ENCODE results near the gene BACE1. TPM values are rescaled to one million over a fixed set of nuclear protein-coding genes. Genes with fewer than 3 reads are reported as not detected.

BACE1 gene
- total and polyA plus RNA-seq, 2 donors (not counting 3 experiments of a cell fraction or from before 2014, with no cell fraction given), result 28.8 to 29.6 TPM

GRCh38 chr11:117286588-117286987 lies 29.5 kb downstream of the BACE1 start:
- Histone ChIP-seq H3K27me3 (ENCODE audit: control insufficient read depth in 2 of 2, insufficient read depth in 2 of 2, low read length in 2 of 2) (no peaks in the 10 kb centered on the region), H3K9me3 (replicated peaks; ENCODE audit: control insufficient read depth, insufficient read depth, low read length) (no peaks in the 10 kb centered on the region), H3K4me3 (replicated peaks in 1 of 3; ENCODE audit: insufficient read depth in 1 of 3, low read depth in 1 of 3, low read length in 3 of 3) (no peak overlapping the region), H3K4me2 (ENCODE audit: insufficient read depth, low read length) (no peak overlapping the region), H3K9me1 (replicated peaks; ENCODE audit: control insufficient read depth, extremely low read depth, insufficient read depth, low read length) (no peaks in the 10 kb centered on the region), H3K4me1 (ENCODE audit: control insufficient read depth, extremely low read depth, insufficient read depth, low read length) (peaks cover 3% of the 10 kb centered on the region), H4K20me1 (replicated peaks; ENCODE audit: control insufficient read depth, extremely low read depth, insufficient read depth, low read length) (no peaks in the 10 kb centered on the region), H3K27ac (ENCODE audit: insufficient read depth, low read depth, low read length) (no peak overlapping the region), H2AFZ (ENCODE audit: low read depth, low read length) (no peak overlapping the region), H3K9ac (replicated peaks; ENCODE audit: extremely low read depth, insufficient read depth, low read length) (no peak overlapping the region), H3K36me3 (ENCODE audit: control insufficient read depth in 2 of 2, extremely low read depth in 1 of 2, insufficient read depth in 2 of 2, low read length in 2 of 2) (peaks cover 9 to 20% of the 10 kb centered on the region in 2 experiments), H3K79me2 (ENCODE audit: control insufficient read depth, insufficient read depth, low read length) (no peaks in the 10 kb centered on the region)
- BruUV-seq (replicated peaks), result no TSS peak
- FAIRE-seq, result no peak
- dilution Hi-C loops (cut with MboI; ENCODE audit: extremely low pct_ligation_motif_present, low sequenced_read_pairs), result no loop called here
- DNase-seq (ENCODE audit: low read depth, low spot score), result no peak
- CTCF ChIA-PET, result no interaction called here
- intact Hi-C loops (cut with micrococcal nuclease), result no loop called here
- no peak for TF ChIP-seq JUN (IDR thresholded peaks at IDR 0.05; ENCODE audit: borderline replicate concordance, insufficient read depth, insufficient read length, low read depth)
- no peak for TF ChIP-seq FOS (IDR thresholded peaks at IDR 0.05; ENCODE audit: borderline replicate concordance, insufficient read depth, low read length)
- no peak for TF ChIP-seq GATA2 (IDR thresholded peaks at IDR 0.05; ENCODE audit: insufficient read depth, insufficient read length, low read depth, low read length)
- TF ChIP-seq POLR2AphosphoS5 (IDR thresholded peaks at IDR 0.05; ENCODE audit: insufficient read depth, low read depth, low read length), result no peak
- TF ChIP-seq EZH2 (IDR thresholded peaks at IDR 0.05; ENCODE audit: borderline replicate concordance, low read depth, low read length, severe bottlenecking), result no peak
- POLR2A ChIA-PET, result no interaction called here

- Histone ChIP-seq H3K4me2 (ENCODE audit: insufficient read depth, low read length) (no peak overlapping the region), H4K20me1 (replicated peaks; ENCODE audit: control insufficient read depth, extremely low read depth, insufficient read depth, low read length) (no peaks in the 10 kb centered on the region), H3K27me3 (ENCODE audit: control insufficient read depth in 2 of 2, insufficient read depth in 2 of 2, low read length in 2 of 2) (no peaks in the 10 kb centered on the region), H2AFZ (ENCODE audit: low read depth, low read length) (no peak overlapping the region), H3K9me1 (replicated peaks; ENCODE audit: control insufficient read depth, extremely low read depth, insufficient read depth, low read length) (no peaks in the 10 kb centered on the region), H3K4me1 (ENCODE audit: control insufficient read depth, extremely low read depth, insufficient read depth, low read length) (peaks cover 21% of the 10 kb centered on the region), H3K4me3 (replicated peaks in 1 of 3; ENCODE audit: insufficient read depth in 1 of 3, low read depth in 1 of 3, low read length in 3 of 3) (no peak overlapping the region), H3K27ac (ENCODE audit: insufficient read depth, low read depth, low read length) (no peak overlapping the region), H3K36me3 (ENCODE audit: control insufficient read depth in 2 of 2, extremely low read depth in 1 of 2, insufficient read depth in 2 of 2, low read length in 2 of 2) (peaks cover 9 to 10% of the 10 kb centered on the region in 2 experiments), H3K9ac (replicated peaks; ENCODE audit: extremely low read depth, insufficient read depth, low read length) (no peak overlapping the region), H3K9me3 (replicated peaks; ENCODE audit: control insufficient read depth, insufficient read depth, low read length) (no peaks in the 10 kb centered on the region), H3K79me2 (ENCODE audit: control insufficient read depth, insufficient read depth, low read length) (no peaks in the 10 kb centered on the region)
- intact Hi-C loops (cut with micrococcal nuclease) (no loop called here), dilution Hi-C loops (cut with MboI; ENCODE audit: extremely low pct_ligation_motif_present, low sequenced_read_pairs) (no loop called here)
- no TSS peak for BruUV-seq (replicated peaks)
- TF ChIP-seq EZH2 (IDR thresholded peaks at IDR 0.05; ENCODE audit: borderline replicate concordance, low read depth, low read length, severe bottlenecking) (no peak), MYC (IDR thresholded peaks at IDR 0.05; ENCODE audit: low read depth, low read length) (no peak), GATA2 (IDR thresholded peaks at IDR 0.05; ENCODE audit: insufficient read depth, insufficient read length, low read depth, low read length) (no peak), POLR2AphosphoS5 (IDR thresholded peaks at IDR 0.05; ENCODE audit: insufficient read depth, low read depth, low read length) (no peak), CTCF (IDR thresholded peaks at IDR 0.05; ENCODE audit: extremely low read depth in 1 of 2, insufficient read depth in 1 of 2, low read depth in 1 of 2, low read length in 2 of 2) (no peak), POLR2A (IDR thresholded peaks at IDR 0.05; ENCODE audit: low read depth, low read length) (no peak)
- DNase-seq (ENCODE audit: low read depth, low spot score), result no peak
- no peak for FAIRE-seq
- POLR2A ChIA-PET, result no interaction called here
- CTCF ChIA-PET, result interaction anchor here (1.0 kb wide), 1 partner anchor 104 kb away, joined by 3 read pairs; no protein-coding TSS in a partner anchor
Measured at GRCh38 chr11:117284053-117284452, 32.0 kb downstream of the BACE1 start.

Data from endothelial cell of umbilical vein (primary cell).